ENCODE results near the gene RFFL.

Gene RFFL

GRCh38 chr17:35080536-35080935, 17.0 kb upstream of the RFFL start:
- no peak for DNase-seq (ENCODE audit: low read depth, low spot score)

DNA sequence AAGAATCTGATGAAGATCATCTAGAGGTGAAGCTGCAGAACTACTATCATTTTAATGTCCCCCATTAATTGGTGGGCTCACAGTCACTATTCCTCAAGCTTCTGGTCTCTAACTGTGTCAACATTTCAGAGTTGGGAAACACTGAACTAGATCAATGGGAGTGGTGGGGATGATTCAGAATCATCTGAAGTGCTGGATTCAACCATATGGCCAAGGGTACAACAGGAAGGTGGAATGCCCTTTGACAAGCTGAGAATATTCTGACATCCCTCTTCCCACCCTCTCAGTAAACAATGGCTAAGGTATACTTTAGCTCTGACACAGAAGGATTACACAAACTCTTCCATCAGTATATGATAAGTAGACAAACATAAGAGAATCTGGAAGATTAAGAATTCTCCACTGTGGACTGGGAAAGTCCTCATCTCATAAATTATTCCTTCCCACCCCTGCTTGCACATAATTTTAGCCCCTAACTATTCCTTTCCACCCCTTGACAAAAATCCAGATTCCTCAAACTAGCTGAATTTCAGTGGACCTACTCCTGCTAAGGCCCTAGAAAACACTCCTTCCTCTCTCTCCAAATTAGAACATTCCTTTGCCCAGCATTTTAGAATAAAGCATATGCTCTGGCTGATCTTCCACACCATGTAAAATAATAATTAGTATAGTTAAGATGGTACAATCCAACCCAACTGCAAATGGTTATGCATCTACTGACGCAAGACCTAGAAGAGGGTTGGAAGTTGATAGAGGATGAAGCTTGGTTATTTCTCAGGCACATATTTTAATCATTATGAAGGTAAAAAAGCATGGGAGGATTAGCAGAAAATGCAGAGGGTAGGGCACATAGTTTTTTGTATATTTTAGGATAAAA, 16.3 kb upstream of the RFFL start:
- no peak for DNase-seq (ENCODE audit: low read depth, low spot score)

DNA sequence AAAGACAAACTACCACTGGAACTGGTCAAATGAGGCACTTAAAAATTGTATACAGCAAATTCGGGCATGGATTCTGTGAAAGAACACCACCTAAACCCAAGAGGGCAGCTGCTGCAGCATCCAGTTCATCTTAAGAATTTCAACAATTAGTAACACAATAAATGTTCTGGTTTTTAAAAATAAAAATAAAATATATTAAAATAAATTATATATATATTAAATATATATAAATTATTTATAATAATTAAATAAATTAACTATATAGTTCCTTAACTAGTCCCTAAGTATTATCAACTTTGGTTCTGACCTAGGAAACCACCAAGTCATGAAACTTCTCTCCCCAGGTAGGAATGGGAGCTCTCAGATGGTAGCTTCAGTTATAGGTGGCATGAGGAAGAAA, 13.4 kb upstream of the RFFL start:
- no peak for DNase-seq (ENCODE audit: low read depth, low spot score)

DNA sequence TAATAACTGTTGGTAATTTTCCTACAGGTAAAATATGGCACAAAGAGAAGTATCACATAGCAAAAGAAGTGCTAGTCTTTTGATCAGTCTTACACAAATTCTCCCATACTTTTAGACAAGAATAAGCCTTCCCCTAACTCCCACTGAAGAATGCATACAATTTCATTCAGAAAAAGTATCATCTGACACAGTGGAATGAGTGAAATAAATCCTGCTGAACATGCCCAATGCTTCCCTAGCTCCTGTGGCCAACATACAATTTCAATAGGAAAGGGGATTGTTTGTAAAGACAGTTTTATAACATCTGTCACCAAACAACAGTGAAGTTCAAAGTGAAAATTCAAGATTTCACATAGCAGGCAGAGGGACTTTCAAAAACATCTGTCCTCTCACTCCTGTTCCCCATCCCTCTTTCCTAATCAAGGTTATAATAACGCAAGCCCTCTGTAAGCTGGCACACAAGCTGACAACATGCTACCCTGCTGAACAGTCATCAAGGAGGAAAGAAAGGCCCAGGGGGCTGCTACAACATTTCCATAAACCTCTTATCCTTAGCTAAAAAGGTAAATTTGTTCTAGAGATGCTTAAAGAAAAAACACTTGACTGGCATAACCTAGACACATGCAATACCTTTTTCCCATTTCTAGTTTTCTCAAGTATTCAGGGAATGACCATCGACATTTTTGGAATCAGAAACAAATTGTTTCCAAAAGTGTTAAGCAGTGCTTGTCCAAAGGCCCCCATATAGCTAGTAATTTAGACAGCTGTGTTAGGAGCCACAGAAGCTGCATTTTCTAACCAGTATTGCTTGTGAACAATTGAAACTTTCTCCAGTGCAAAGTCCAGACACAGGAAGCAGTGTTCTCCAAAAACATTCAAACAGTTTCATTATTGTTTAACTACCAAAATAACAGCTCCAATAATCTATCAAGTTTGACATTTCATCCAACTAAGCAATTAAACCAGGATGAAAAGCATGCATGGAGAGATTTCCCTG, 11.5 kb upstream of the RFFL start:
- DNase-seq (ENCODE audit: low read depth, low spot score), result no peak

DNA sequence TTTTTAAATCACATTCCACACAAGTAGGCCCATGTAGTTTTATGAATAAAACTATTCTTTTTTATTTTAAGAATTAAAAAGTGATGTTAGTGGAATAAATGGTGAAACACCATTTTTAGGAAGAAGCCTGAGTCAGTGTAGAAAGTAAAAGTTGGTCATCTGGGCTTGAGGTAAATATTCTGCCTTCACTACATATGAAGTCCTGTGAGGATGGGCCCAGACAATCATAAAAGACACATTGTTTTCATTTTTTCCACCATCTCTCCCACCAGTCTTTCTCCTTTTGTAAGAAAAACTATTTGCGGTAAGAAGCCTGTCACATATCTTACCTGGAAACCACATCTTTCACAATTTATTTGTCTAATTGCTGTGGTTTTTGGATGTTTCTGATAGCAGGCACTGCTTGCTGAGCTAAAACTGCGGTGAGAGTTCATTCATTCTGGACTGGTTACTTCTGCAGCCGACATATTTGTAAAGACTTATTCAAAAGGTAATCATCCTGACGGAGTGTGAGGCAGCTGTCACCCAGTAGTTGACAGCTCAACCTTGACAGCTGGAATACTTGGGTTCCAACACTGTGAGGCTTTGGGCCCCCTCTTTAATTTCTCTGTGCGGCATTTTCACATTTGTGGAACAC, 10.6 kb upstream of the RFFL start:
- DNase-seq (ENCODE audit: low read depth, low spot score), result no peak

DNA sequence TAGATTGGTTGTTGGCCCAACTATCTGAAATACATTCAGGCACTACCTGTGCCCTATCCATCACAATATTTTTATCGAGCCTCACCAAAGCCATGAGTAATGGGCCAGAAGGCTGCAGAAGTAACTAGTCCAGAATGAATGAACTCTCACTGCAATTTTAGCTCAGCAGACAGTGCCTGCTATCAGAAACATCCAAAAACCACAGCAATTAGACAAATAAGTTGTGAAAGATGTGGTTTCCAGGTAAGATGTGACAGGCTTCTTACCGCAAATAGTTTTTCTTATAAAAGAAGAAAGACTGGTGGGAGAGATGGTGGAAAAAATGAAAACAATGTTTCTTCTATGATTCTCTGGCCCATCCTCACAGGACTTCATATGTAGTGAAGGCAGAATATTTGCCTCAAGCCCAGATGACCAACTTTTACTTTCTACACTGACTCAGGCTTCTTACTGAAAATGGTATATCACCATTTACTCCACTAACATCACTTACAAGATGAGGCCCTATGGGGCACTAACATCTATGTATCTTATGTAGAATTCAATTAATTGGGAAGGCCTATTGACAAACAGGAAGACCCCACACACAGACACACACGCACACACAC, 9.8 kb upstream of the RFFL start:
- DNase-seq (ENCODE audit: low read depth, low spot score), result no peak

DNA sequence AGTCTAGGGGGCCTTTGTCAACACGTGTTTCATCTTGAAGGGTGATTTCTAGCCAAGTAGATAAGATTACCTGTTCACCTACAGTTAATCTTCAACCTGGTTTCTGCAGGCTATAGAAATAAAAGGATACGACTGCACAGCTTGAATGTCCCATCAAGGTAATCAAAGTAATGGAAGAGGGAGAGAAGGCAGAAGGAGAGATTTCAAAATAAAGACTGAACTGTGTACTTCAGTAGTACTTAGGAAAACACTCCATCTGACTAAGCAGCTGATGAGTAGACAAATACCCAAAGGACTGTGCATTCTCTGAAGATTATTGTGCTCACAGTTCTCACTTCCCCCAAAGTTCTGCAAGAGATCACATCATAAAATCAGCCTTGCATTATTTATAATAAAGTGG, 5.8 kb upstream of the RFFL start:
- no peak for DNase-seq (ENCODE audit: low read depth, low spot score)

DNA sequence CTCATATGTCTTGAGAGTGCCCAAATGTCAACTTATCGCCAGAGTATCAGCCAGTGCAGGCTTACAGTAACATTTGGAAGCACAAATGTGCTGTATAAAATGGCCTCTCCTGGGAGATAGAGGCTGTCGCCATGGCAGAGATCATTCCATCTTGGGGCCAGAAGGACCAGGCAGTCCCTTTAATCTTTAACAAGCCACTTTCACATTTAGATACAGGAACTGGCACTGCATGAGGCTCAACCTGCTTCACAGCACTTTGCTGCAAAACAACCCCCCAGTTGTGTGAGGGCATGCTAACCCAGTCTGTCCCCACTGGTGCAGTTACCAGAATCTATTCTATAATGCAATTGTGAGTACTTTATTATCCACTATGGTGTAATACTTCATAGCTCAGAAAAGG, 4.7 kb upstream of the RFFL start:
- DNase-seq (ENCODE audit: low read depth, low spot score), result no peak

GRCh38 chr17:35065880-35066279, 2.4 kb upstream of the RFFL start:
- no peak for DNase-seq (ENCODE audit: low read depth, low spot score)

DNA sequence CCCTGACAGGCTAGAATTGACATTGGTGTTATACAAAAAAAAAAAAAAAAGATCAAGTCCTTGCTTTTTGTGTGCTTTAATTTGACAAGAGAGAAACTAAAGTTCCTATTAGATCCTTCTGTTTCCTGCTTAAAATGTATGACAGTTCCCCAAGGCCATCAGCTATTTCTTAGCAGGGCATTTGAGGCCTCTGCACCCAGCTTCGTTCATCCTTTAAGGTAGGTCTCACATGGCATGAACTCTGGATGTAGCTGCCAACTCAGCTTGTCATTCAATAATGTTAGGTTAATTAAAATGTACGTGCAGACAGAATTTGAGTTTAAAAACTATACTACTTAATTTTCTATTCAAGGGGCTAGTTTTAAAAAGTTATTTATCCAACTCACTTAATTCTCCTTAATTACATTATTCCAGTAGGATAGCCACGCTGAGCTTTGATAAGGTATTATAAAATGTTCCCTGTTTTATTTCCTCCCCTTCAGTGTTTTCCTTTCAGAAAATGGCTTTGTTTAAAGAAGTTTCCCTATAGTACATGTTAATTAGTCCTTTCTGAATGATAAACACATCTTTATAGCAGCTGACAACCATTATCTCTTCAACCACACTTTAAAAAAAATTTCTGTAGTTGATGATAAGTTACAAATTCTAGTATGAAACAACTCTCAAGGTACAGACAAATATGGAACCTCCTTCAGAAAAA, 1.2 kb upstream of the RFFL start:
- DNase-seq (ENCODE audit: low read depth, low spot score), result no peak

GRCh38 chr17:35062308-35062707, 1.2 kb downstream of the RFFL start:
- DNase-seq (ENCODE audit: low read depth, low spot score), result no peak

DNA sequence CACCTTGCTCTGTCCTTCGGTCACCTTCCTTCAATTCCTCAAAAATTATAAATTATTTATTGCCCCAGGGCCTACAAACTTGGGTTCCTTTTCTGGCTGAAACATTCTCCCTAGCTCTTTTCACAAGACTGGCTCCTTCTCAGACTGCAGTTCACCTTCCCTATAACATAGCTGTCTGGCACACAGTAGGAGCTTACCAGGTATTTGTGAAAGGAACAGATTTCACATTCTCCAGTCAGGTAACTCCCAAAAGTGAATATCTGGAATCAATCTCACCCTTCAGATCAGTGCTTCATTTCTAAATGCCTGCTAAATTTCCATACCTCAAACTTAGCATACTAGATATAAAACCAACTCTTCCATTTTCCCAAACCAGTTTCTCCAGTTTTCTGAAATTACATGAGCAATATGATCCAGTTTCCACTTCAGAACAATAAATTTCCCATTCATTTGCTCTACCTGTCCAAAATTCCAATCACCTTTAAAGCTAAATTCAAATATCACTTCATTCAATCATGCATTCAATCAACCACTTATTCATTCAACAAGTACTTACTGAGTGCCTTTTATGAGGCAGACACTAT, 6.1 kb downstream of the RFFL start:
- no peak for DNase-seq (ENCODE audit: low read depth, low spot score)

DNA sequence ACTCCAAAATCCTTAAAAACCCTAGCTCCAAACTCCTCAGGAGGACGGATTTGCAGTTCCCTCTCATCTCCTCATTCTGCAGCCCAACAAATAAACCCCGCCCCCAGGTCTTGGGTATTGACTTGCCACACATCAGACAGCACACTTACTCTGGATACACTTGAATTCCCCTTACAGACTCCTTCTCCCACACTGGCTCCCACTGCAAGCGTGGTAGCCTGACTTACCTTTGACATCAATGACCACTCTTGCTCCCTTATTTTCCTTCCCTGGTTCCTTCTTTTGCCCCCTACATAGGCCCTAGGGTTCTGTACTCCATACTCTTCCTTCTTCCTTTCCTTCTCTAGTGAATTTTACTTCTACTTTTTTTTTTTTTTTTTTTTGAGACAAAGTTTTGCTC, 7.5 kb downstream of the RFFL start:
- no peak for DNase-seq (ENCODE audit: low read depth, low spot score)

DNA sequence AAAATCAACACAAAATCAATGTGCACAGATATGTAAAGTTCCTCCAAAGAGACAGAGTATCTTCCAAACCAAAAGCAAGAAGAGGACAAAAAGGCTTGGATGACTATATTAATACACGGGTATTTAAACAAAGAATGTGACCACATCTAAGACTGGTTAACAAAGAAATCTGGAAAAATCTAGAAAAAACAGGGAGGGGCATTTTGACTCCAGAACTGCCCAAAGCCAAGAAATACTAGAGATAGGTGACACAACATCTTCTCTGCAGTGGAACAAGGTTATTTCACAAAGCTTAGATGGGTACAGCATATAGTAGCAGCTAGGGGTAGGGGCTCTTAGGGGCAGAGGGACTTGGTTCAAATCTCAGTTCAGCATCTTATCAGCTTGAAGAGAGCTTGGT, 10.3 kb downstream of the RFFL start:
- DNase-seq (ENCODE audit: low read depth, low spot score), result no peak

- no peak for DNase-seq (ENCODE audit: low read depth, low spot score)
These were observed 10.7 kb downstream of the RFFL start for GRCh38 chr17:35052780-35053179.

- DNase-seq (ENCODE audit: low read depth, low spot score), result no peak
These were observed 11.3 kb downstream of the RFFL start for GRCh38 chr17:35052241-35052610.

- no peak for DNase-seq (ENCODE audit: low read depth, low spot score)
These were observed 11.8 kb downstream of the RFFL start for GRCh38 chr17:35051579-35052240.

DNA sequence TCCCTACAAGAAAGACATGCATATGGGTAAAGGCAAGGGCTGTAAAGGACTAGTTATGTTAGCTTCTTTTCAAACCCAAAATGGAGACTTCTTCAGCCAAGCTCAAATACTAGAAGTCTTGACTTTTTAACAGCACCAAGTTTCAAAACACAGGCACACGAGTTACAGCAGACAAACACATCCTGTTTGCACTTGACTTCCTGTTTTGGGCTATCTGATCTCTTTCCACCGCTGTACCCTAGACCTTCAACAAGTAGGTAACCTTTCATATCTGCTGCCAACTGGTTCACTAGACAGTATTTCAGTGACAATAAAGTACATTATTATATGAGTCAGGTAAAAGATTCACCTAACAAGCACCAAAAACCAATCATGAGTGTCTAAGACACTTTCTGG, 12.3 kb downstream of the RFFL start:
- no peak for DNase-seq (ENCODE audit: low read depth, low spot score)

- no peak for DNase-seq (ENCODE audit: low read depth, low spot score)
These were observed 13.3 kb downstream of the RFFL start for GRCh38 chr17:35050170-35050569.

- no peak for DNase-seq (ENCODE audit: low read depth, low spot score)
These were observed 14.7 kb downstream of the RFFL start for GRCh38 chr17:35048685-35049379.
